HG03520 (cell line): ENCODE results near the gene STRN4.
A peak's percentile ranks its signal among the peaks of the same experiment; 100 is the strongest.
"Not testable (repeated sequence)": the region's sequence is repeated elsewhere in the genome, so short reads cannot be mapped to it uniquely, and the experiment has no call there.

Experiments
- ATAC-seq: cut with Tn5 transposase; IDR thresholded peaks from one replicate; pipeline ENCODE4 v1.9.1; 2021; ENCODE audit warnings: mild to moderate bottlenecking, moderate library complexity; ENCODE audit not compliant: unreplicated experiment

Gene STRN4

GRCh38 chr19:46746281-46747057 lies at the start of gene STRN4:
Gene STRN4 (minus strand): TSS chr19:46746450. CDS start chr19:46746430, 20 bp downstream.
- peak; percentile 43 for ATAC-seq

- no peak for ATAC-seq
Observed at GRCh38 chr19:46791944-46792343, 45.7 kb upstream of the STRN4 start.

- no peak for ATAC-seq
Observed at GRCh38 chr19:46789371-46789770, 43.1 kb upstream of the STRN4 start.

GRCh38 chr19:46788968-46789338 lies 42.7 kb upstream of the STRN4 start:
- no peak for ATAC-seq

- peak; percentile 54 for ATAC-seq
Observed at GRCh38 chr19:46788262-46788967, 42.2 kb upstream of the STRN4 start, which contains the start of gene SLC1A5. Gene SLC1A5 (minus strand): TSS chr19:46788594. CDS start chr19:46787965, 629 bp downstream.

- no peak for ATAC-seq
Observed at GRCh38 chr19:46787331-46788261, 41.3 kb upstream of the STRN4 start.

- ATAC-seq = no peak
Observed at GRCh38 chr19:46787040-46787330, 40.7 kb upstream of the STRN4 start.

- no peak for ATAC-seq
Observed at GRCh38 chr19:46786236-46787039, 40.2 kb upstream of the STRN4 start.

- ATAC-seq = no peak
Observed at GRCh38 chr19:46785980-46786235, 39.7 kb upstream of the STRN4 start.

GRCh38 chr19:46785054-46785979 lies 39.1 kb upstream of the STRN4 start:
- no peak for ATAC-seq

- no peak for ATAC-seq
Observed at GRCh38 chr19:46784262-46785053, 38.2 kb upstream of the STRN4 start.

GRCh38 chr19:46783670-46784069 lies 37.4 kb upstream of the STRN4 start:
- no peak for ATAC-seq

GRCh38 chr19:46782355-46783019 lies 36.2 kb upstream of the STRN4 start:
- no peak for ATAC-seq

- ATAC-seq = not testable (repeated sequence)
Observed at GRCh38 chr19:46777956-46778645, 31.9 kb upstream of the STRN4 start.

- ATAC-seq = no peak
Observed at GRCh38 chr19:46776927-46777911, 31.0 kb upstream of the STRN4 start.

- ATAC-seq = no peak
Observed at GRCh38 chr19:46775642-46776258, 29.5 kb upstream of the STRN4 start.
